ENCODE results near the gene ZDHHC14. TPM values are rescaled to one million over a fixed set of nuclear protein-coding genes. Genes with fewer than 3 reads are reported as not detected.

ZDHHC14 gene
- total and polyA plus RNA-seq, 2 of the 8 experiments (the other 6 are each of a cell fraction or from before 2014, with no cell fraction given): 2.9 to 5.3 TPM

GRCh38 chr6:157453978-157454377 lies 73.0 kb downstream of the ZDHHC14 start:
- H3K4me1 ChIP-seq (replicated peaks in 1 of 4; ENCODE audit: control insufficient read depth in 3 of 4, insufficient read depth in 4 of 4, low read length in 3 of 4): peaks cover 0 to 4% (median under 1%) of the 10 kb centered on the region in 4 experiments; a peak in 2 of 7 replicates
- no peaks in the 10 kb centered on the region for H3K36me3 ChIP-seq (ENCODE audit: control insufficient read depth in 2 of 4, insufficient read depth in 4 of 4, low read length in 3 of 4)
- no peak for FAIRE-seq
- H2BK5ac ChIP-seq (ENCODE audit: low read depth, low read length): no peak overlapping the region
- no peaks in the 10 kb centered on the region for H4K20me1 ChIP-seq (replicated peaks in 1 of 2; ENCODE audit: control insufficient read depth in 1 of 2, insufficient read depth in 2 of 2, low read length in 2 of 2)
- H2AFZ ChIP-seq (ENCODE audit: low read length): no peak overlapping the region
- no peak overlapping the region for H3K23ac ChIP-seq (ENCODE audit: insufficient read length)
- H2BK20ac ChIP-seq (ENCODE audit: low read length): no peak overlapping the region
- H3K4me3 ChIP-seq (ENCODE audit: extremely low read depth in 1 of 4, insufficient read depth in 2 of 4, low read depth in 3 of 4, low read length in 4 of 4): no peak overlapping the region
- H3K9ac ChIP-seq (replicated peaks in 1 of 4; ENCODE audit: extremely low read depth in 1 of 4, low read depth in 3 of 4, low read length in 3 of 4): no peak overlapping the region
- no peak overlapping the region for H3K18ac ChIP-seq (ENCODE audit: extremely low read depth, low read length)
- H3K27ac ChIP-seq (ENCODE audit: low read depth, low read length): no peak overlapping the region
- no peak overlapping the region for H3K4ac ChIP-seq (replicated peaks; ENCODE audit: insufficient read length, low read depth, low read length)
- no peak overlapping the region for H4K5ac ChIP-seq (ENCODE audit: insufficient read length, low read depth, low read length)
- no peak overlapping the region for H2AK5ac ChIP-seq (ENCODE audit: low read depth, low read length)
- H4K8ac ChIP-seq (ENCODE audit: extremely low read depth, insufficient read depth, low read length): no peak overlapping the region
- no peak overlapping the region for H3K14ac ChIP-seq (ENCODE audit: insufficient read length)
- H3K4me2 ChIP-seq (ENCODE audit: insufficient read depth in 1 of 2, low read depth in 2 of 2, low read length in 2 of 2): no peak overlapping the region
- no peaks in the 10 kb centered on the region for H3K9me3 ChIP-seq (ENCODE audit: insufficient read depth in 2 of 2, low read depth in 1 of 2, low read length in 1 of 2)
- H4K91ac ChIP-seq (replicated peaks; ENCODE audit: insufficient read length, low read length): no peak overlapping the region
- CTCF ChIA-PET (ENCODE audit: partially characterized antibody): interaction anchor here (0.6 to 1.7 kb wide), 2 partner anchors 8 to 204 kb away, joined by 3 to 6 read pairs; no protein-coding TSS in a partner anchor
- no peak overlapping the region for H3K56ac ChIP-seq (replicated peaks; ENCODE audit: insufficient read length, low read depth, low read length)
- H3K27me3 ChIP-seq (replicated peaks in 1 of 4; ENCODE audit: control insufficient read depth in 3 of 4, extremely low read depth in 1 of 4, insufficient read depth in 3 of 4, low read length in 3 of 4): no peaks in the 10 kb centered on the region
- no peaks in the 10 kb centered on the region for H3K79me1 ChIP-seq (ENCODE audit: low read depth, low read length)
- H3K79me2 ChIP-seq (ENCODE audit: control insufficient read depth in 1 of 2, insufficient read depth in 2 of 2, low read length in 2 of 2): no peaks in the 10 kb centered on the region
- POLR2A ChIA-PET (ENCODE audit: partially characterized antibody): interaction anchor here (0.6 kb wide), 1 partner anchor 623 kb away, joined by 3 read pairs; no protein-coding TSS in a partner anchor
- no peak for TF ChIP-seq RNF2 (IDR thresholded peaks at IDR 0.05; ENCODE audit: borderline replicate concordance, low read depth, low read length, missing control alignments, poor library complexity, severe bottlenecking)
- TF ChIP-seq SP1 (IDR thresholded peaks at IDR 0.05; ENCODE audit: low read depth, low read length): no peak
- no peak for TF ChIP-seq MAFK (IDR thresholded peaks at IDR 0.05; ENCODE audit: low read depth, low read length)
- no peak for TF ChIP-seq NANOG (IDR thresholded peaks at IDR 0.05; ENCODE audit: insufficient read depth, low read depth, low read length, poor library complexity, severe bottlenecking)
- TF ChIP-seq ASH2L (IDR thresholded peaks at IDR 0.05; ENCODE audit: low read length): no peak
- H2BK15ac ChIP-seq (ENCODE audit: low read length): no peak overlapping the region
- no peak overlapping the region for H2BK12ac ChIP-seq (ENCODE audit: low read depth, low read length)
- peaks cover 2% of the 10 kb centered on the region; the same call in 1 of the 2 replicates for H3K23me2 ChIP-seq (ENCODE audit: low read depth, low read length)
- H2BK120ac ChIP-seq (replicated peaks; ENCODE audit: low read depth, low read length): no peak overlapping the region
- DNase-seq (ENCODE audit: low read depth in 1 of 2, low spot score in 2 of 2): no peak
